Tibial artery (tissue), 4 donors: ENCODE measurements around the gene SETBP1.
A peak's percentile ranks its signal among the peaks of the same experiment; 100 is the strongest.

Experiments used
- DNase-seq, 2 donors: peaks; one replicate each; pipeline ENCODE4 v3.0.0-alpha.2; 2019
- H3K27ac ChIP-seq, 2 donors: fragments of 200-600 bp; sonication (generic) in 1 of 2; 1 replicate in 1 of 2; 2 replicates in 1 of 2; pipeline ENCODE4 v1.5.1; 2018 to 2019; ENCODE audit warnings: mild to moderate bottlenecking in 1 of 2
- H3K27me3 ChIP-seq, 2 donors: fragments of 200-600 bp; sonication (generic) in 1 of 2; one replicate each; pipeline versions ENCODE4 v1.5.1 to v1.6.0; 2016 to 2019
- H3K36me3 ChIP-seq, 3 donors: fragments of 200-600 bp; sonication (generic) in 2 of 3; one replicate each; pipeline ENCODE4 v1.5.1; 2016 to 2019; ENCODE audit warnings: mild to moderate bottlenecking in 2 of 3
- H3K4me1 ChIP-seq, 4 donors: fragments of 200-600 bp; sonication (generic) in 2 of 4; 1 replicate in 3 of 4; 2 replicates in 1 of 4; pipeline ENCODE4 v1.5.1; 2016 to 2019
- H3K4me3 ChIP-seq, 2 donors: fragments of 200-600 bp; sonication (generic) in 1 of 2; 1 replicate in 1 of 2; 2 replicates in 1 of 2; pipeline ENCODE4 v1.5.1; 2018 to 2019; ENCODE audit warnings: mild to moderate bottlenecking in 2 of 2
- H3K9me3 ChIP-seq, 3 donors: fragments of 200-600 bp; sonication (generic) in 1 of 3; one replicate each; pipeline ENCODE4 v1.5.1; 2016 to 2019
- CTCF ChIP-seq, 2 experiments: fragments of 200-600 bp in 1 of 2; fragments of 450-650 bp in 1 of 2; IDR thresholded peaks; one replicate each; pipeline ENCODE4 v1.5.1; 2017 to 2019; ENCODE audit warnings: antibody characterized with exemption in 2 of 2, mild to moderate bottlenecking in 1 of 2, moderate library complexity in 1 of 2
- intact Hi-C: fragments of 100-400 bp; cut with DNase I; formaldehyde crosslinking; loops from one replicate; pipeline ENCODE4 v1.15.0; 2023; ENCODE audit warnings: low total_unique reads

The SETBP1 gene

GRCh38 chr18:44816050-44816449 lies 135.4 kb downstream of the SETBP1 start:
- no peak overlapping the region for H3K27ac ChIP-seq
- no peaks in the 10 kb centered on the region for H3K9me3 ChIP-seq
- DNase-seq = no peak
- no peaks in the 10 kb centered on the region for H3K36me3 ChIP-seq
- H3K27me3 ChIP-seq = no peaks in the 10 kb centered on the region
- no peak overlapping the region for H3K4me3 ChIP-seq
- TF ChIP-seq CTCF (IDR thresholded peaks at IDR 0.05) = no peak
- intact Hi-C loops = no loop called here
- peaks cover 0 to 36% (median 13%) of the 10 kb centered on the region in 4 donors for H3K4me1 ChIP-seq

- no peak overlapping the region for H3K27ac ChIP-seq
- DNase-seq = no peak
- H3K9me3 ChIP-seq = no peaks in the 10 kb centered on the region
- intact Hi-C loops = no loop called here
- H3K36me3 ChIP-seq = no peaks in the 10 kb centered on the region
- H3K4me3 ChIP-seq = no peak overlapping the region
- TF ChIP-seq CTCF (IDR thresholded peaks at IDR 0.05) = no peak
- no peaks in the 10 kb centered on the region for H3K27me3 ChIP-seq
- H3K4me1 ChIP-seq = peaks cover 0 to 35% (median 13%) of the 10 kb centered on the region in 4 donors
Observed at GRCh38 chr18:44816477-44816876, 135.8 kb downstream of the SETBP1 start.

- H3K4me1 ChIP-seq = peaks cover 0 to 30% (median 13%) of the 10 kb centered on the region in 4 donors
- no peak for DNase-seq
Observed at GRCh38 chr18:44817831-44818473, 137.3 kb downstream of the SETBP1 start.

GRCh38 chr18:44818668-44819403 lies 138.1 kb downstream of the SETBP1 start:
- intact Hi-C loops = no loop called here

More at GRCh38 chr18:44817831-44818473, 137.3 kb downstream of the SETBP1 start:
- Histone ChIP-seq H3K9me3 (no peaks in the 10 kb centered on the region), H3K27ac (no peak overlapping the region), H3K27me3 (no peaks in the 10 kb centered on the region), H3K4me3 (no peak overlapping the region), H3K36me3 (no peaks in the 10 kb centered on the region)
- intact Hi-C loops = no loop called here
- no peak for TF ChIP-seq CTCF (IDR thresholded peaks at IDR 0.05)

GRCh38 chr18:44819944-44820510 lies 139.3 kb downstream of the SETBP1 start:
- Histone ChIP-seq H3K9me3 (no peaks in the 10 kb centered on the region), H3K27me3 (no peaks in the 10 kb centered on the region), H3K36me3 (no peaks in the 10 kb centered on the region), H3K27ac (peak overlapping the region; percentile 27 to 51), H3K4me3 (no peak overlapping the region), H3K4me1 (peaks cover 0 to 47% (median 25%) of the 10 kb centered on the region in 4 donors)
- intact Hi-C loops = no loop called here
- peak; percentile 59 to 92 for DNase-seq
- no peak for TF ChIP-seq CTCF (IDR thresholded peaks at IDR 0.05)

More at GRCh38 chr18:44818668-44819403, 138.1 kb downstream of the SETBP1 start:
- Histone ChIP-seq H3K4me3 (no peak overlapping the region), H3K27ac (peak overlapping the region; percentile 27 to 51), H3K36me3 (no peaks in the 10 kb centered on the region), H3K27me3 (no peaks in the 10 kb centered on the region), H3K4me1 (peaks cover 0 to 36% (median 18%) of the 10 kb centered on the region in 4 donors), H3K9me3 (no peaks in the 10 kb centered on the region)
- DNase-seq = no peak
- TF ChIP-seq CTCF (IDR thresholded peaks at IDR 0.05) = no peak
